Mesenchymal stem cell (in vitro differentiated cells and primary cell): ENCODE measurements around the gene F13A1.

ENCODE experiments used
- DNase-seq: peaks from one replicate; pipeline ENCODE4 v3.0.0-alpha.2; 2013
- H2AFZ ChIP-seq: one replicate; pipeline ENCODE4 v1.6.1; 2013; ENCODE audit warnings: low read depth, mild to moderate bottlenecking, control low read depth, inconsistent platforms, low read length, moderate library complexity
- H2AK5ac ChIP-seq: 2 replicates; pipeline ENCODE4 v1.6.1; 2013; ENCODE audit warnings: low read length, moderate library complexity, mild to moderate bottlenecking, inconsistent platforms; ENCODE audit not compliant: severe bottlenecking
- H2BK120ac ChIP-seq: one replicate; pipeline ENCODE4 v1.6.1; 2013; ENCODE audit warnings: low read depth, mild to moderate bottlenecking, inconsistent platforms, low read length, moderate library complexity
- H2BK12ac ChIP-seq, 2 experiments: one replicate each; pipeline ENCODE4 v1.6.1; 2013; ENCODE audit warnings: inconsistent platforms in 2 of 2, low read length in 2 of 2, mild to moderate bottlenecking in 2 of 2, moderate library complexity in 2 of 2, control low read depth in 1 of 2
- H2BK15ac ChIP-seq: one replicate; pipeline ENCODE4 v1.6.1; 2013; ENCODE audit warnings: mild to moderate bottlenecking, low read depth, inconsistent platforms; ENCODE audit not compliant: poor library complexity, severe bottlenecking
- H2BK5ac ChIP-seq: 2 replicates; pipeline ENCODE4 v1.6.1; 2013; ENCODE audit warnings: low read depth, mild to moderate bottlenecking, low read length, control low read depth, inconsistent platforms; ENCODE audit not compliant: poor library complexity, severe bottlenecking
- H3K14ac ChIP-seq, 2 experiments: one replicate each; pipeline ENCODE4 v1.6.1; 2013; ENCODE audit warnings: inconsistent platforms in 2 of 2, low read length in 2 of 2, control low read depth in 1 of 2, mild to moderate bottlenecking in 1 of 2, moderate library complexity in 1 of 2
- H3K18ac ChIP-seq, 2 experiments: one replicate each; pipeline ENCODE4 v1.6.1; 2013; ENCODE audit warnings: inconsistent platforms in 2 of 2, low read length in 2 of 2, control low read depth in 1 of 2, low read depth in 1 of 2, mild to moderate bottlenecking in 1 of 2
- H3K23ac ChIP-seq, 2 experiments: one replicate each; pipeline ENCODE4 v1.6.1; 2013; ENCODE audit warnings: inconsistent platforms in 2 of 2, low read length in 2 of 2, mild to moderate bottlenecking in 2 of 2, moderate library complexity in 2 of 2, control low read depth in 1 of 2
- H3K27ac ChIP-seq: 2 replicates; pipeline ENCODE4 v1.5.1; 2013; ENCODE audit warnings: mild to moderate bottlenecking, moderate library complexity, low read length, control low read depth, inconsistent platforms; ENCODE audit not compliant: poor library complexity, severe bottlenecking
- H3K27me3 ChIP-seq, 2 experiments: 2 replicates each; pipeline versions ENCODE4 v1.6.1 to v1.7.0; 2013; ENCODE audit warnings: low read length in 2 of 2, mild to moderate bottlenecking in 2 of 2, moderate library complexity in 2 of 2, control low read depth in 1 of 2, inconsistent platforms in 1 of 2; ENCODE audit not compliant: control insufficient read depth in 1 of 2, insufficient read depth in 1 of 2
- H3K36me3 ChIP-seq, 2 experiments: 2 replicates each; pipeline versions ENCODE4 v1.6.1 to v1.7.0; 2013; ENCODE audit warnings: low read length in 2 of 2, control low read depth in 1 of 2, inconsistent platforms in 1 of 2, low read depth in 1 of 2, mild to moderate bottlenecking in 1 of 2; ENCODE audit not compliant: insufficient read depth in 2 of 2, control insufficient read depth in 1 of 2
- H3K4ac ChIP-seq, 2 experiments: one replicate each; pipeline ENCODE4 v1.6.1; 2013; ENCODE audit warnings: inconsistent platforms in 2 of 2, low read length in 2 of 2, mild to moderate bottlenecking in 2 of 2, moderate library complexity in 2 of 2, control low read depth in 1 of 2, low read depth in 1 of 2
- H3K4me1 ChIP-seq: 2 replicates; pipeline ENCODE4 v1.6.1; 2013; ENCODE audit warnings: low read depth, low read length, control low read depth; ENCODE audit not compliant: control insufficient read depth, insufficient read depth
- H3K4me2 ChIP-seq: 2 replicates; pipeline ENCODE4 v1.6.1; 2013; ENCODE audit warnings: low read length, mild to moderate bottlenecking, inconsistent platforms; ENCODE audit not compliant: poor library complexity, severe bottlenecking
- H3K4me3 ChIP-seq, 2 experiments: 2 replicates each; pipeline versions ENCODE4 v1.5.1 to v1.7.0; 2013; ENCODE audit warnings: low read length in 2 of 2, mild to moderate bottlenecking in 2 of 2, control low read depth in 1 of 2, low read depth in 1 of 2; ENCODE audit not compliant: insufficient read depth in 1 of 2
- H3K79me1 ChIP-seq: replicated peaks from 2 replicates; pipeline ENCODE4 v1.6.1; 2013; ENCODE audit warnings: mild to moderate bottlenecking, control low read depth, low read length, inconsistent platforms; ENCODE audit not compliant: poor library complexity, severe bottlenecking
- H3K9ac ChIP-seq: 2 replicates; pipeline ENCODE4 v1.7.0; 2013; ENCODE audit warnings: mild to moderate bottlenecking, low read length, moderate library complexity
- H3K9me3 ChIP-seq: 2 replicates; pipeline ENCODE4 v1.7.0; 2013; ENCODE audit warnings: mild to moderate bottlenecking, low read length; ENCODE audit not compliant: control insufficient read depth
- H4K8ac ChIP-seq: one replicate; pipeline ENCODE4 v1.6.1; 2013; ENCODE audit warnings: inconsistent platforms, mild to moderate bottlenecking, low read length, moderate library complexity
- H4K91ac ChIP-seq: one replicate; pipeline ENCODE4 v1.6.1; 2013; ENCODE audit warnings: mild to moderate bottlenecking, low read length, inconsistent platforms
- WGBS: methylation state at CpG from one replicate; pipeline ENCODE4 v1.1.7; 2013; ENCODE audit warnings: mixed read lengths; 5-methylcytosine and 5-hydroxymethylcytosine counted together

The F13A1 gene

DNA sequence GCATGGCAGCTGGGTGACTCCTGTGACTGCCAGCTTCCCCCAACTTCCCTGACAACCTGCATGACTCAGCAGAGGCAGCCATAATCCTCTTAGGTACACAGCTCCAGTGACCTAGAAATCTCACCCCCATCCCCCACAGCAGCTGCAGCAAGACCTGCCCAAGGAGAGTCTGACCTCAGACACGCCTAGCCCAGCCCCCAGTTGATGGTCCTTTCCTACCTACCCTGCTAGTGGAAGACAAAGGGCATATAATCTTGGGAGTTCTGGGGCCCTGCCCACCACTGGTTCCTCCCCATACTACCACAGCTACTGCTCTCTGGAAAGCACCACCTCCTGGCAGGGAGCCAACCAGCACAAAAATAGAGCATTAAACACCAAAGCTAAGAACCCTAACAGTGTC is 90.2 kb downstream of the F13A1 start:
- Histone ChIP-seq H3K9me3 (no peaks in the 10 kb centered on the region), H3K14ac (no peak overlapping the region), H3K4me3 (no peak overlapping the region), H3K4ac (no peak overlapping the region), H3K79me1 (no peaks in the 10 kb centered on the region), H4K91ac (no peak overlapping the region), H3K23ac (no peak overlapping the region), H2AFZ (no peak overlapping the region), H3K9ac (no peak overlapping the region), H3K36me3 (no peaks in the 10 kb centered on the region), H2AK5ac (no peak overlapping the region), H3K27ac (no peak overlapping the region), H2BK12ac (no peak overlapping the region), H3K18ac (no peak overlapping the region), H2BK15ac (no peak overlapping the region), H4K8ac (no peak overlapping the region), H3K4me1 (no peaks in the 10 kb centered on the region), H2BK120ac (no peak overlapping the region), H2BK5ac (no peak overlapping the region), H3K27me3 (peaks cover 0 to 24% of the 10 kb centered on the region in 2 experiments), H3K4me2 (no peak overlapping the region)
- DNase-seq, result no peak
- WGBS, result 36% methylated on average over 1 of the region's 1 CpG

DNA sequence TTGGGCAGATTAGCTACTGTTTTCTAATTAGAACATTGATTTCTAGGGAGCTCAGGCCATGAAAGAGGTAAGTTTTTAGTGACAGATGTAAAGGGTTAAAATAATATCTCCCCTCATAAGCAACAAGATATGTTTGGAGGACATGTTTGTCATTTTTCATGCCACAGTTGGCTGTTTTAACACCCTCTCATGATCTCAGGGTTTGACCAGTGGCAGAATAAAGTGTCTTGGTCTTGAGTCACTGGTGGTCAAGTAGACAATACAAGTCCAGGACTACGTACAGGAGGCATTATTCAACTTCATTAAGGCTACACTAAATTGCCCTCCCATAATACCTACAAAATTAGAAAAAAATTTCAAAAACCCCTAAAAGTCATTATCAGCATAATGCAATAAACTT is 92.6 kb downstream of the F13A1 start:
- WGBS, result 44% methylated on average over 1 of the region's 1 CpG

DNA sequence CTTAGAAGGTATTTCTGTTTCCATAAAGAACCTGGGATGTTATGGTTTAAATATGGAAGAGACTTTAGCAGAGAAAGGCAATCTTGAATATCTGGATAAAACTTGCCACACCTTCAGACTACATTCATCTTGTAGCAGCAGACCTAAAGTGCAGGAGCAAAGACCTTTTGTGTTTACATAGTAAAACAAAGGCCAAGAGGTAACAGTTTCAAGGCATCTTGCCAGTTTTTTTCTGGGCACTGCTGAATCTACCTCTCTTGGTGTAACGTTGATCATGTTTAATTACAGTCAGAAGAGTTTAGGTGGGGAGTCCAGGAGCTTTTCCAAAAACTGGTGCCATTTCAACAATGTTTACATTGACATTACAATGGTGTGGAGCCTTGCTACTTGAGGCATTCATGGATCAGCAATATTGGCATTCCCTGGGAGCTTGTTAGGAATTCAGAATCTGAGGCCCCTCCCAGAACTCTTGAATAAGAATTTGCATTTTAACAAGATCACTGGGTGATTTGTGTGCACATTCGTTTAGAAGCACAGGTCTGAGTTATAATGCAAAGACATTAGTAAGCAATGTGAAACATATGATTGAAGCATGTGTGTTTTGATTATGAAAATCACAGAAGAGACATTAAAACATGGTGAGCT is 94.5 kb downstream of the F13A1 start:
- Histone ChIP-seq H4K8ac (no peak overlapping the region), H3K9ac (no peak overlapping the region), H3K23ac (no peak overlapping the region), H3K4me2 (no peak overlapping the region), H2AFZ (no peak overlapping the region), H3K4me3 (no peak overlapping the region), H2BK5ac (no peak overlapping the region), H2BK15ac (no peak overlapping the region), H2AK5ac (no peak overlapping the region), H2BK12ac (no peak overlapping the region), H3K4me1 (no peaks in the 10 kb centered on the region), H3K36me3 (no peaks in the 10 kb centered on the region), H3K9me3 (no peaks in the 10 kb centered on the region), H3K27ac (no peak overlapping the region), H3K14ac (no peak overlapping the region), H3K27me3 (peaks cover 0 to 46% of the 10 kb centered on the region in 2 experiments), H4K91ac (no peak overlapping the region), H3K79me1 (no peaks in the 10 kb centered on the region), H2BK120ac (no peak overlapping the region), H3K18ac (no peak overlapping the region), H3K4ac (no peak overlapping the region)
- no peak for DNase-seq
- WGBS, result 29% methylated on average over 2 of the region's 2 CpGs

More for the DNA sequence above, 92.6 kb downstream of the F13A1 start:
- Histone ChIP-seq H3K27me3 (peaks cover 0 to 33% of the 10 kb centered on the region in 2 experiments), H4K8ac (no peak overlapping the region), H3K9me3 (no peaks in the 10 kb centered on the region), H2BK12ac (no peak overlapping the region), H3K14ac (no peak overlapping the region), H3K23ac (no peak overlapping the region), H3K4me1 (no peaks in the 10 kb centered on the region), H2BK15ac (no peak overlapping the region), H3K18ac (no peak overlapping the region), H3K36me3 (no peaks in the 10 kb centered on the region), H2BK120ac (no peak overlapping the region), H3K4me2 (no peak overlapping the region), H3K9ac (no peak overlapping the region), H3K27ac (no peak overlapping the region), H4K91ac (no peak overlapping the region), H3K4ac (no peak overlapping the region), H3K4me3 (no peak overlapping the region), H2AFZ (no peak overlapping the region), H2AK5ac (no peak overlapping the region), H2BK5ac (no peak overlapping the region), H3K79me1 (no peaks in the 10 kb centered on the region)
- DNase-seq, result no peak

DNA sequence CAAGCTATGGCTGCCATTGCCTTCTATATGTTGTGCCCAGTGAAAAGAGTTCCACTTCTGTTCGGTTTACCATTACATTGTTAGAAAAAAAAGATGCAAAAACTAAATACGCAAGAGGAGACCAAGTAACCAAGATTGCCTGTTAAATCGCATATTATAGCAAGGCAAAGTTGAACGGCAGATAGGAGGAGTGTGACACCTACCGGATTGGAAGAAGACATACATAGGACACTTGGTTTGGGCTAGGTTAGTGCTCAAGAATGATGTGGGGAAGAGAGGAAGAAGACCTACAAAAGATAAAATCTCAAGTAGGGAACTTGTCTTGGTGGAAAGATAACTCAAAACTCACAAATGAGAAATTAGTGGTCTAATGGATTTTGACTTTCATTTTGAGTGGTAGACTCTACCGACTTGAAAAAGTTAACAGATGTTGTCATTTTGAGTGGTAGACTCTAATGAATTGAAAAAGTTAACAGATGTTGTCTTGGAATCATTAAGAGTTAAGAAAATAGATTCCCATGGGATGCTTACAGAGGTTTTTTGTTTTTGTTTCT is 95.5 kb downstream of the F13A1 start:
- no peaks in the 10 kb centered on the region for H3K79me1 ChIP-seq
- no peak overlapping the region for H3K27ac ChIP-seq
- 82% methylated on average over 6 of the region's 6 CpGs for WGBS
- H3K9ac ChIP-seq, result no peak overlapping the region
- DNase-seq, result no peak
- H3K36me3 ChIP-seq, result no peaks in the 10 kb centered on the region
- no peaks in the 10 kb centered on the region for H3K4me1 ChIP-seq
- H3K27me3 ChIP-seq, result peaks cover 0 to 46% of the 10 kb centered on the region in 2 experiments
- H3K9me3 ChIP-seq, result no peaks in the 10 kb centered on the region
- no peak overlapping the region for H3K18ac ChIP-seq
- no peak overlapping the region for H4K91ac ChIP-seq
- H3K4ac ChIP-seq, result no peak overlapping the region
- no peak overlapping the region for H2BK5ac ChIP-seq
- H3K4me2 ChIP-seq, result no peak overlapping the region
- no peak overlapping the region for H2AFZ ChIP-seq
- no peak overlapping the region for H2AK5ac ChIP-seq
- H2BK15ac ChIP-seq, result no peak overlapping the region
- no peak overlapping the region for H2BK12ac ChIP-seq
- H3K23ac ChIP-seq, result no peak overlapping the region
- H3K14ac ChIP-seq, result no peak overlapping the region
- no peak overlapping the region for H4K8ac ChIP-seq
- no peak overlapping the region for H3K4me3 ChIP-seq
- H2BK120ac ChIP-seq, result no peak overlapping the region
